ENCODE results near the gene PHLDB1. TPM values are rescaled to one million over a fixed set of nuclear protein-coding genes. Genes with fewer than 3 reads are reported as not detected.
"Not testable (repeated sequence)": the region's sequence is repeated elsewhere in the genome, so short reads cannot be mapped to it uniquely, and the experiment has no call there.

Gene PHLDB1
- polyA plus RNA-seq, 1 donor = 155 TPM

DNA sequence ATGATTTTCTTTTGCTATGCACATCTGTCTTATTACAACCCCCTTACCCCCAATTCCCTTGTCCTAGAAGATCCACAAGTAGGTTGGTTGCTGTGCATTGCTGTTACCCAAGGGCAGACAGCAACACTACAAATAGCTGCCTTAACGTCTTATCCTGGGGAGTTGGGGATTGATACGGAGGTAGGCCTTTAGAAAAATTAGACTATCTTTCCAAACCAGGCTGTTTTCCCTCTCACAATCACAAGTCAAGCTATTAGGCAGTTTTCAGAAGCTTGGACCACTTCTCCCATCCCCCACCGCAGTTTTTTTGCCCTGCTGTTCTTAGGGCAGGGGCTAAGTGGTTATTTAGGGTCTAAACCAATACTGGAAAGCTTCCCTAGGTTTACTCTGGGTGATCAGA, 2.8 kb upstream of the PHLDB1 start:
- DNase-seq = no peak

DNA sequence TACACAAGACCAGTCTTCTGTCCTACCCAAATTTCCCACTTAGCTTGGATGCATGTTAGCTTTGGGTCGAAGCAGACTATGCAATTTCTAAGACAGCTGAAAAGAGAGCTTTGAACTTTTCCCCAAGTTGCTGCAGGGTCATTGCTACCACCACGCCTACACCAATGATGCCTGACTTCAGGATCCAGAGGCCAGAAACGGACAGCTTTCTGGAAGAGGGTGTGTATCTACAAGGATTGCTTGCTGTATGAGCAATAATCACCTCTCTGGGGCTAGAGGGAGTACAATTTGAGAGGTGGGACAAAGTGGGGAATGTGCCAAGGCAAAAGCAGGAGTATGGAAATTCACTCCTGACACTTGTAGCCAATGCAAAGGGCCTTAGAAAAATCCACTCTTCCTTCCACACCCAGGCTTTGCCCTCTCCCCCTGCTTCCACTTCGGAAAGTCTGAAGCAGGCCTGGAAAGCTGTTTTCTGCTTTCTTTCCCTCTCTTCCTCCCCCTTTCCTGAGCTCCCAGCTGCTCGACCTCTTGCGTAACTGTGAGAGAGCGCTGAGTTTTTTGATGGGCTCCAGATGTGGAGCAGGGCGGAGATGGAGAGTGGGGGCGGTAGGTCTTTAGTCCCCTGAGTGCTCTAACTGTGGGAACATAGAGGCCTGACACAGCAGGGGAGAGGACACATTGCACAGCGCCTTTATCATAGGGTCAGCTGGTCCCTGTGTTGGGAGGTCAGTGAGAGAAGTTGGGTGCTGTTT, 2.1 kb upstream of the PHLDB1 start:
- DNase-seq = peak; percentile 88

DNA sequence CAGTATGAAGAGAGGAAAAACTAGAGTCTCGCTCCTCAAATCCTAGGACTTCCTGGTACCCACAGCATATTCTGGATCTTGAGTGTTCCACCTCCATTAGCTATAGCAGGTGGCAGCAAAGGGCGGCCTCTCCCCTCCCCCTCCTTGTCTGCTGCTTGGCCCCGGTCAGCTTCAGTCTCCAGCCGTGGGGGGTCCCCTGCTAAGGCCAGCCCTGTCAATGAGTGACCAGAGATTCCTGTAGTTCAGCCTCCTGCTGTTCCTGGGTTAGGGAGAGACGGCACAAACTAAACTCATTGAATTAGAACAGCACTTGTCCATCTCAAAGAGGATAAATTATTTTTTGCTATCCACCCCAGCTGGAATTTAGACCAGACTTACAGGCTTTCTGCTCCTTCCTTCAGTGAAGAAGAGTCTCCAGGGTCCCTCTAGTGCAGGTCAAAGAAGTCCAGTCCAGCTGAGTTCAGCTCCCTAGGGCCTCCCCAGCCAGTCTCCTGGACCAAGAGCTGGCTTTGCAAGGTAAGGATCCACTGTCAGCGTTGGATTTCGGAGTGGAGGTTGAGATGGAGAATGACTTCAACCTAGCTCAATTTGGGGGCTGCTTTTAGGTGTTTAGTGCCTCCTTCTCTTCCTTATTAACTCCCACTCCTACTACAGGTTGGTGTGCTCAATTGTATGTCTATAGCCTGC, 1.1 kb upstream of the PHLDB1 start:
- DNase-seq = no peak

DNA sequence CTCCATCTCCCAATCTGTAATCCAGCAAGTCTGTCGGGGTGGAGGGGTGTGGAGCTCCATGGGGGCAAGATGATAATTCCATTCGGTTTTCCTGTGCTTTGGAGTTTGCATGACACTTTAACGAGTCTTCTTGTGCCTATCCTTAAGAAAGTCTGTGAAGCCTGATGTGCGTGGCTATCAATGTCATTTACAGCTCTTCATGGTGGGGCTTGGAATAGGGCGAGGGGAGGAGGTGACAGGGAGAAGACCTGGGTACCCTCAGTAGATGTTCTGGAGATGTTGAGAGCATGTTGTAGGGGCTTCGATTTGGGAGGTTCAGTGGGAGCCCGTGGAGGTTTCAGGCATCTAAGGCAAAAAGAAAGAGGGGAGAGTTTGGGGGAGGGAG, 579 bp upstream of the PHLDB1 start:
- DNase-seq = no peak

DNA sequence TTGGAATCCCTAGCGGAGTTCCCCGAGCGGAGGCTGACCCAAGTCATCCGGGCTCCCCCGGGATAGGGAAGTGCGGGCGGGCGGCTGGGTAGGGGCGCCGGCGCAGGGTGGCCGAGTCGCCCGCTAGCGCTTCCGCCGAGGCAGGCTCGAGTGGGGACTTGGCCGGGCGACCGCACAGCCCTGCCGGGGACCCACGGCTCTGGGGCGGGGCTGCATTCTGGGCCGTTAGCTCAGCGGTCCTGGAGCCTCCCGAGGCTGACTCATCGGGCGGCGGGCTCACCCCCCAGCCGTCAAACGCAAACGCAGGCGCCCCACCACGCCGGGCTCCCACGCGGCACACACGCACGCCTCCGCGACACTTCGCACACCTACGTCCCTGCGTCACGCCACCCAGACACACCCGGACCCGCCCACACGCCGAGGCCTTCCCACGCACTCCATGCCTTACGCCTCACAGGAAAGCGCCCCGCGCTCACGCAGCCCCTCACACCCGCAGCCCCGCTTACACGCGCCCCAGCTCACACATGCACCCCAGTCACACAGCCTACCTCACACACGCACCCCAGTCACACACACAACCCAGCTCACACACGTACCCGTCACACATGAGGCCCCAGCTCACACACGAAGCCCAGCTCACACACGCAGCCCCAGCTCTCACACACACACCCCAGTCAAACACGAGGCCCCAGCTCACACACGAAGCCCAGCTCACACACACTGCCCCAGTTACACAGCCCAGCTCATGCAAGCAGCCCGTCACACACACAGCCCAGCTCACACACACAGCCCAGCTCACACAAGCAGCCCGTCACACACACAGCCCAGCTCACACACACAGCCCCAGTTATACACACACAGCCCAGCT, 1.2 kb downstream of the PHLDB1 start:
- no peak for DNase-seq

DNA sequence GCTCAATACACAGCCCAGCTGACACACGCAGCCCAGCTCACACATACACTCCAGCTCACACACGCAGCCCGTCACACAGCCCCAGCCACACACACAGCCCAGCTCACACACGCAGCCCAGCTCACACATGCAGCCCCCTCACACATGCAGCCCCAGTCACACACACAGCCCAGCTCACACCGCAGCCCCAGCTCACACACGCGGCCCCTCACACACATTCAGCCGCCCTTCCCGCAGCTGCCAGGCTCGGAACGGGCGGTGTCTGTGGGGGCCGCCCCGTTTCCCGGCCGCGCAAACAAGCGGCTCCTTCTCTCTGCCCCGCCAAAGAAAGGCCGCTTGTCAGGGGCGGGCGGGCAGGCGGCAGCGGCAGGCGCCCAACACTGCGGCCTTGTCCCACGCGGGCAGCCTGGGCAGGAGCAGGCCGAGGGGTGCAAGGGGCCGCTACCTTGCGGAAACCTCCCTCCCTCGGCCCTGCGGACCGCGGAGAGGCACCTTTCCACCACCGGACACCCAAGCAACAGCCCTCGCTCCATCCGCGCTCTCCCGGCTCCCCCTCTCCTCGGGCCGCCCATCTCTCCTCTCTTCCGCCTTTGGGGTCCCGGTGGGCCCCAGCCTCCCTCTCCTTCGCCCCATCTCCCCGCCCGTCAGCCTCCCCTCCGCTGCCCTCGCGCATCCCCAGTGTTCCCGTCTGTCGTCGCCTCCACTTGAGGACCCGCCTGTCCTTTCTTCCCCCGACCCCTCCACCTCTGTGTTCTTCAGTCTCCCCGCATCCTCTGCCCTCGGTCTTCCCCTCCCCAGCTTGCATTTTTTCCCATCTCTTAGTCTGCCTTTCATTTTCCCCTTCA, 2.2 kb downstream of the PHLDB1 start:
- DNase-seq = no peak

DNA sequence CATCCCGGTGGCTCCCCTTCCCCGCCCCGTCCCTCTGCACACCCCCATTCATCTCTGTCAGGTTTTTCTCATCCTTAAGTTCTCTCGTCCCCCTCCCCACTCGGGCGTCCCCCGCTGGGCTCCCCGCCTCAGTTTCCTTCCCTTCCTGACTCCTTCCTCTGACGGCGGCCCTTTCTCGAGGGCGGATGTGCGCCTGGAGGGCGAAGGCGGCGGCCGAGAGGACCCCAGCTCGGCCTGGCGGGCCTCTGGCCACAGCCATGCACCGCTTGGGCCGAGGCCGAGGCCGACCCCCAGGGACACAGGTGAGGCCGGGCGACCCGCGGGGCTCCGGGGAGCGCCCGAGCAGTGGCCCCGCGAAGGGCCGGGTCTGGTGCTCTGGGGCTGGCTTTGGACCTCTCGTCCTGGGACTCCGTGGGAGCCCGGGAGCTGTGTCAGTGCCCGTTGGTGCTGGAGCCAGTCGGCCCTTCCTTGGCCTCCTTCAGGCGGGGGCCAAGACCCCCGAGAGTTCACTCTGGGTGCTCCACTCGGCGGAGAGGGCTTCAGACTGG, 2.9 kb downstream of the PHLDB1 start:
- no peak for DNase-seq

DNA sequence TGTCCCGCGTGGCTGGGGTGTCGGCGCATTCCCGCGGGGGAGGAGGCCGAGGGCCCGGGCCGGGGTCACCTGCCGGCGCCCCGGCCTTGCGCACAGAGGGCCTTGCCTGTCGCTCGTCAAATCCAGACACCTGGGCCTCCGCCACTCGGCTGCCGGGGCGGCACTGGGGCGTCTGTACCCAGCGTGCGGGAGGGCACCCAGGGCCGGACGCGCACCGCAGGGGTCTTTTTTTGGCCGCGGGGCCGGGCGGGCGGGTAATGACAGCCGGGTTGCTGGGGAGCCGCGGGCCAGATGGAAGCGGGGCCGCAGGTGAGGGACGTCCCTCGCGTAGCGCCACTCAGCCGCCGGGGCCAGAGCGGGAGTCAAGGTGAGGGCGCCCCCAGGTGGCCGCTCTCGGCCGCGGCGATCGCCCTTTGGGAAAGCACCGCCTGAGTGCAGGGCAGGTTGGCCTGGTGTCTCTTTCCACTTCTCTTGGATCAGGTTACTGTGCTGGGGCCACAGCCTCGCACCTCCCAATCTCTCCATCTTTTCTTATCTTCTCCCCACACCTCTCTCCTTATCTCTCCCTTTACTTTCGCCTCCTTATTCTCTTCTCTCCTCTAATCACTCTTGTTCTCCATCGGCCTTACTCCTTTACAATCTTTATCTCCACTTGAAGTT, 3.5 kb downstream of the PHLDB1 start:
- no peak for DNase-seq

DNA sequence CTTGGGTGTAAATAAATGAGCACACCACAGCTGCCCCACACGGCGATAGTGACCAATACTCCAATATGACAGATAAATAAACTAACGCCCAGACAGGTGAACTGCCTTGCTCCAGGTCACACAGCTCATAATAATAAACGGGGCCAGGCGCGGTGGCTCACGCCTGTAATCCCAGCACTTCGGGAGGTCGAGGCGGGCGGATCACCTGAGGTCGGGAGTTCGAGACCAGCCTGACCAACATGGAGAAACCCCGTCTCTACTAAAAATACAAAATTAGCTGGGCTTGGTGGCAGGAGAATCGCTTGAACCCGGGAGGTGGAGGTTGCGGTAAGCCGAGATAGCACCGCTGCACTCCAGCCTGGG, 4.0 kb downstream of the PHLDB1 start:
- DNase-seq = not testable (repeated sequence)

DNA sequence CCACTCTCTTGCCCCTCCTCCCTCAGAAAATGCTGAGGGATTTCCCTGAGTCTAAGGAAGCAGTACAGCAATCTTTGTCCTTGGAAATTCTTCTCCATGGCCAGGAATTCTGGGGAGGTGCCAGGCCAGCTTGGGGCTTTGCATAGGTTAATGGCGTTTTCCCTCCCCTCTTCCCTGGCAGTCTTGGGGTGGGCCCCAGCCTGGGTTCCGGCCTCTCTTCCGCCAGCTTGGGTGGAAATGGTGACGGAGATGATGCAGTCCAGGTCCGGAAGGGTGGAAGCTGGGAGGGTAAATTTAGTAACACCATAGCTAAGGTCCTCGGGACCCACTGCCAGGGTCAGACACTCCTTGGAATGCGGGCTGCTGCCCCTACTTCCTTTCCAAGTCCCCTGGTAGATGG, 5.0 kb downstream of the PHLDB1 start:
- no peak for DNase-seq

DNA sequence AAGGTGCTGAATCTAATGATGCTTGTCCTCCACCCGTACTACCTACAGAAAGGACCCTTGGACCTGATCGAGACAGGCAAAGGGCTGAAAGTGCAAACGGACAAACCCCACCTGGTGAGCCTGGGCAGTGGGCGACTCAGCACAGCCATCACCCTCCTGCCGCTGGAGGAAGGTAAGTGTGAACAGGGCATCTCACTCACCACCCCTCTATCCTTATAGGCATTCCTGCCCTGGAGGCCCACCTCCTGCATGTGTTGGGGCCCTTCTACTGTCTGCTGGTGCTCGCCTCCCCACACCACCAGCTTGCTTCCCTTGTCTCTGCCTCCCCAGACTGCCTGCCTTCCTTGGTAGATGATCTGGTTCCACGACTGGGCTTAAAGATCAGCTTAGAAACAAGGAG, 7.1 kb downstream of the PHLDB1 start:
- no peak for DNase-seq

DNA sequence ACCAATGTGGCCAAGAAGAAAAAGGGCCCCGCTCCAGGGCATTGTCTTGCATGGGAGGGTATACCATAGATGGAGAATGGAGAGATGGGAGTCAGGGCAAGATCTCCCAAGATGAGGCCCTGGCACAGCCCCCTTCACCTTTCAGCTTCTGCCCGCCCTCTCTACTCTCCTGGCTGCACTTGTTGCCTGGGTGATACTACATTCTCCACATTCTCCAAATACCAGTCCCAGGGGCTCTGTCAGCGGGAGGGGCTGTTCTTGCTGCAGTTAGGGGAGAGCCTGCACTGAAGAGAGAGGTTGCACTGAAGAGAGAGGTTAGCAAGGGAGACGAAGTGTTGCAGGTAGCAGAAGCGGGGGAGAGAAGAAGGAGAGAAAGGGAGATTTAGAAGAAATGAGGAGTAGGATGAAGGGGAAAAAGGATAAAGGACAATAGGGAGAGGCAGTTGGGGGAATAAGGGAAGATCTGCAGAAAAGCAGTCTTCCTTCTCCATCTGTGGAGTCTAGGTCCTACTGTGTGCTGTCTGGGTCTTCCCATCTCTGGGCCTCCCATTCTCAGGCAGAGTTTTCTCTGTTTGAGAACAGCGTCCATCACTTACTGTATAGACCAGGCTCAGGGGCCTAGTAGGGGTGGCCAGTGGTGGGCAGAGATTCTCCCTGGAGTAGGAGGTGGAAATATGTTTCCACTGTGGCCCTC, 8.0 kb downstream of the PHLDB1 start:
- peak; percentile 78 for DNase-seq

DNA sequence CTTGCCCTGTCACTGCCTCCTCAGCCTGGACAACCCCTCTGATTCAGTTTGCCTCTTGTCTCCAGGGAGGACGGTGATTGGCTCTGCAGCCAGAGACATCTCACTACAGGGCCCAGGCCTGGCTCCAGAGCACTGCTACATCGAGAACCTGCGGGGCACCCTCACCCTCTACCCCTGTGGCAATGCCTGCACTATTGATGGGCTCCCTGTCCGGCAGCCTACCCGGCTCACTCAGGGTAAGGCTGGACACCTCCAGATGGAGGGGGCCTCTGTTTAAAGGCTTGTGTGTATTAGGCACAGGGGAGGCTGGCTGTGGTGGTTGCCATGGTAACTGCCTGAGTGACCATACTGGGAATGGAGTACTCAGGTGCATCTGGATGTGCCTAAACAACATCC, 8.6 kb downstream of the PHLDB1 start:
- no peak for DNase-seq

DNA sequence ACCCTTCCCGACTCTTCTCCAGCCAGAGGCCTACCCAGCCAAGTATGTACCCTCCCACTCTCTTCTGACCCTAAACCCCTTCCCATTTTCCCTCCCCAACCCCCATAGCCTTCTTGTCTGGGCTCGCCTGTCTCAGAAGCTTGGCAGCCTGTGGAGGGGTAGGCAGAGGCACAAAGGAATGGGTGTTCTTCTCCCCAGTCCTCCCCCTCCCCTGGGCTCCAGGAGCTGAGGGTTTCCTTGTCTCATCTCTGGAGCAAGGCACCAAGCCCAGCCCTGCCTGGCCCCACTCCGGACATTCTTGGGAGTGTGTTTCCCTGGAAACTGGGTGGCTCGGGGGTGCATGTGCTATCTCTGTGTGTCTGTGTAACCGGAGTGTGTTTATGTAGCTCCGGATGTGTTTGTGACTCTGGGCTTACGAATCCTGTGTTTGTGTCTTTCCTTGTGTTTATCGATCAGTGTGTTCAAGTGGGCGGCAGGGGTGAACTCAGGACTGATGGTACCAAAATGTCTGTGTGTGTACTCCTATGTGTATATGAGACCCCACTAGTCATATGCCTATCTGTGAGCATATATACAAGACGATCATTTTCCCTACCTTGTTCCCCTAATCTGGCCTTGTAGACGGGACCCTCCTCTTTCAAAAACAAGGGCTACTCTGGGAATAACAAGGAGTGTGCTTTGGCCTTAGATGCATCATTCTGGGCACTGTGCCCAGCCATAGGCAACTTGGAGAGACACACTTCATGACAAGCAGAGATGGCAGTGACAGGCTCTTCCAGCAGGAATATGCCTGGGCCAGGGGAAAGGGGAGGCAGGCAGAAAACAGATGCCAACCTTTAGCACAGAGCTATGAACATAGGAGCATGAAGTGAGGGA, 10.9 kb downstream of the PHLDB1 start:
- no peak for DNase-seq

DNA sequence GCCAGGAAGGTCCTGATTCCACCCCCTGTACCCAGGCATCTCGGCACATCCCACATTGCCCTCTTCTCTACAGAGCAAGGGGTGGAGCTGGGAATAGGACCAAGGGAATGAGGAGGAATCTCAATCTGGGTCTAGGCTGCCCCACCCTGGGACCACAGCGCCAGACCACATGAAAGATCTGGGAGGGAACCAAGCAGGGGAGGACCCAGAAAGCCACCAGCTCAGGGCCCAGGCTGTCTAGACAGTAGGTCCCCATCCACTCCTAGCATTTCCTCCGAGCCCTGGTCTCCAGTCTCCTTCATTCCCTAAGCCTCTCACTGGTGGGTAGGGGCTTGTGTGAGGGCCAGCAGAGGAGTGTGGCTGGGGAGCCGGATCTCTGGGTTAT, 11.6 kb downstream of the PHLDB1 start:
- no peak for DNase-seq

DNA sequence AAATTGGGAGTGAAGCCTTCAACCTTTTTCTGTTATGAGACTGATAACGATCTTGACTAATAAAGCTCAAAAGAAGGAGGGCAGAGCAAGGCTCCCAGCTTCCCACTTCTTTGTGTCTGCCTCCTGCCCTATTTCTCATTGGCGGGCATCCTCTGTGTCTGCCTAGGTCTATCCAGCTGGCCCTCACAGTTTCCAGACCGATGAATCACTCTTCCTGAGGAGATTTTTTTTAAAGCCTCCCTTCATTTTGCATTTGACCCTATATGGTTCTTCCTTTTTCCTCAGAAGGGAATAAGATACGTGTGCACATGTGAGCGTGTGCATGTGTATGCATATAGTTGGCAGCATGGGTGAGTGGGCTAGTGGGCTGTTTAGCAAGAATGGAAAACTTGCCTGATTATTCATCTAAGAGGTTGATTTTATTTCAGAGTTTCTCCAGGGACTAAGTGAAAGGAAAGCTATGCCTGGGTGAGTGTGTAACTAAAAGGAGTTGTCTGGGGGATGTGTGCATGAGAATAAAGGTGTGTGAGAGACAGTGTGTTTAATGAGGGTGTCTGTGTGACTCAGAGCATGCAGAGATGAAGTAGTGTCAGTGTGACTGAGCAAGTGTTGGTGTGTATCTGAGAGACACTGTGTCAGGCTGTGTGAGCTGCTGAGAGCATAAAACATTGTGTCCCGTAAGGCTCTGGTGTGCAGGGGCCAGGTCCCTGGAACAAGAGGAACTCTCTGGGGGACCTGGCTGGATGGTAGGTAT, 12.2 kb downstream of the PHLDB1 start:
- no peak for DNase-seq

DNA sequence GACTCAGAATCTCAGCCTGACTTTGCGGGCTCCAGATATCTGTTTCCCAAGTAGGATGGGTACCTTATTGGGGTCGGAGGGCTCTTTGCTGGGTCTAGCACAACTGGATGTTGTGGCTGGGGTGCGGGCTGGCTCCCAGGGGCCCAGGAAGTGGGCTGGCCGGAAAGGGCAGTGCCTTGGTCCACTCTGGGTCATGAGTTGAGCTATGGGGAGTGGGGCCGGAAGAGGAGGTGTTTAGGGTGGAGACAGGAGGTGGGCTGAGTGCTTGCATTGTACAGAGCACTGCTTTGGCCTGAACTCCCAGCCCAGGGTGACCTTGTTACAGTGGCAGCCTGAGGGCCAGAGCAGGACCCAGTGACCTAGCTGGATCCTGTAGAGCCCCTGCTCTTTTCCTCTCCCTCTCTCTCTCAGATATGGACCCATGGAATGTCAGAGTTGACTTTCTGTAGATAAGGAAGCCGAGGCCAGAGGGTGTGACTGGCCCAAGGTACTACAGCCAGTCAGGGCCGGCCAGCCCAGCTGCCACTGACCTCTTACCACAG, 13.2 kb downstream of the PHLDB1 start:
- no peak for DNase-seq

DNA sequence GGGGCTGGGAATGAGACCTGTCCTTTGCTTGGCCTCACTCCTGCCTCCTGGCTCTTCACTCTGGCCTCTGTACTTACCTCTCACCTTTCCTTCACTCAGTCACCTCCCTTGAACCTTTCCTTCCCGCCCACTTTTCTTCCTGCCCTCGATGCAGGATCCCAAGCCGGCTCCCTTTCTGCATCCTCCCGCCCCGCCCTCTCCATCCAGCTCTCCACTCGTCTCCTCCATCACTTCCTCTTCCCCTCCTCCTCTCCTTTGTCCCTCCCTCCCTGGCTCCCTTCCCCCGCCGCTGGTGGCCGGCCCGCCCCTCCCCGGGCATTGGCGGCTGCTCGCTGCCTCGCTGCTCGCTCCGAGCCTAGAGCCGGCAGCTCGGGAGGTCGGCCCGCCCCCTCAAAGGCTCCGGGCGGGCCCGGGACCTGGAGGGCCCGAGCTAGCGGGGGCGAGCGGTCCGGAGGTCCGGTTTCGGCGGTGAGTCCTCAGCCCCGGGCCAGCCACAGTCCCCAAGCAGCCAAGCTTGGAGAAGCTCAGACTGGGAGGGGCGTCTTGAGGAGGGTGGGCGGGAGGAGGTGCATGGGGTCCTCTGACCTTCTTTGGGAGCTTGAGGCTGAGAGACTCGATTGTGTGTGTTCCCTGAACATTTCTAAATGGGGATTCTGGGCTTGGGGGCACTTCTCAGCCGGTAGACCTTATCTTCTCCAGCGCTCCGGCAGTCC, 13.8 kb downstream of the PHLDB1 start:
- peak; percentile 87 for DNase-seq

All from left kidney (tissue), 2 donors.